Neural progenitor cell (in vitro differentiated cells): ENCODE results near the gene TBC1D4. TPM values are rescaled to one million over a fixed set of nuclear protein-coding genes. Genes with fewer than 3 reads are reported as not detected.

ENCODE experiments used
- DNase-seq: peaks from one replicate; pipeline ENCODE4 v3.0.0-alpha.2; 2016; ENCODE audit warnings: low spot score
- H2AFZ ChIP-seq: fragments of 200-600 bp; sonication (generic); replicated peaks from 2 replicates; pipeline ENCODE4 v1.6.1; 2016; ENCODE audit warnings: antibody characterized with exemption
- H3F3A ChIP-seq: fragments of 200-600 bp; sonication (generic); 2 replicates; pipeline ENCODE4 v1.6.1; 2016; ENCODE audit warnings: antibody characterized with exemption, low read depth
- H3K27ac ChIP-seq: fragments of 200-600 bp; sonication (generic); 2 replicates; pipeline ENCODE4 v1.5.1; 2016; ENCODE audit warnings: mild to moderate bottlenecking
- H3K27me3 ChIP-seq: fragments of 200-600 bp; sonication (generic); 2 replicates; pipeline ENCODE4 v1.6.1; 2016; ENCODE audit warnings: mild to moderate bottlenecking, moderate library complexity
- H3K36me3 ChIP-seq: fragments of 200-600 bp; sonication (generic); 2 replicates; pipeline ENCODE4 v1.5.1; 2016
- H3K4me1 ChIP-seq: fragments of 200-600 bp; sonication (generic); 2 replicates; pipeline ENCODE4 v1.6.1; 2016; ENCODE audit warnings: mixed run types
- H3K4me2 ChIP-seq: fragments of 200-600 bp; sonication (generic); 2 replicates; pipeline ENCODE4 v1.6.1; 2016
- H3K4me3 ChIP-seq: fragments of 200-600 bp; sonication (generic); 2 replicates; pipeline ENCODE4 v1.5.1; 2016
- H3K79me2 ChIP-seq: fragments of 200-600 bp; sonication (generic); 2 replicates; pipeline ENCODE4 v1.6.1; 2016; ENCODE audit warnings: low read depth
- H3K9ac ChIP-seq: fragments of 200-600 bp; sonication (generic); 2 replicates; pipeline ENCODE4 v1.6.1; 2016
- H3K9me3 ChIP-seq: fragments of 200-600 bp; sonication (generic); 2 replicates; pipeline ENCODE4 v1.5.1; 2016; ENCODE audit warnings: low read depth
- H4K20me1 ChIP-seq: fragments of 200-600 bp; sonication (generic); 2 replicates; pipeline ENCODE4 v1.6.1; 2016; ENCODE audit warnings: low read depth
- H3K27ac Mint-ChIP-seq: 3 replicates; pipeline ENCODE4 v1.8.0; 2021; ENCODE audit warnings: mixed read lengths
- H3K27me3 Mint-ChIP-seq: 2 replicates; pipeline ENCODE4 v1.8.0; 2022; ENCODE audit warnings: low read depth, mild to moderate bottlenecking, inconsistent platforms, moderate library complexity, mixed read lengths; ENCODE audit not compliant: insufficient read depth
- H3K36me3 Mint-ChIP-seq: 3 replicates; pipeline ENCODE4 v1.8.0; 2021; ENCODE audit warnings: mixed read lengths
- H3K4me1 Mint-ChIP-seq: 3 replicates; pipeline ENCODE4 v1.8.0; 2021; ENCODE audit warnings: mixed read lengths
- H3K4me3 Mint-ChIP-seq: 3 replicates; pipeline ENCODE4 v1.8.0; 2021; ENCODE audit warnings: mild to moderate bottlenecking, moderate library complexity, mixed read lengths
- H3K9me3 Mint-ChIP-seq: 3 replicates; pipeline ENCODE4 v1.8.0; 2020; ENCODE audit warnings: mixed read lengths
- CTCF ChIP-seq: fragments of 200-600 bp; sonication (generic); IDR thresholded peaks from 2 replicates; pipeline ENCODE4 v1.5.1; 2017; ENCODE audit warnings: antibody characterized with exemption, mild to moderate bottlenecking
- EZH2 ChIP-seq: fragments of 200-600 bp; sonication (generic); IDR thresholded peaks from 2 replicates; pipeline ENCODE4 v1.6.1; 2017; ENCODE audit warnings: antibody characterized with exemption, mild to moderate bottlenecking, moderate library complexity
- EZH2phosphoT487 ChIP-seq: fragments of 200-600 bp; sonication (generic); IDR thresholded peaks from 2 replicates; pipeline ENCODE4 v1.6.1; 2017; ENCODE audit warnings: antibody characterized with exemption
- total RNA-seq: library from RNA; depleted of rRNA; stranded (reverse); fragments of >200 nt; gene quantifications from 2 replicates; pipeline ENCODE4 v1.2.3, GENCODE V29; 2015; ENCODE audit warnings: low replicate concordance

Gene TBC1D4
- total RNA-seq, 1 donor from 2014 or later: 14.3 TPM

GRCh38 chr13:75443356-75443958 is 38.5 kb downstream of the TBC1D4 start:
- Histone ChIP-seq H4K20me1 (no peaks in the 10 kb centered on the region), H3K4me2 (no peak overlapping the region), H3K4me3 (no peak overlapping the region), H3K4me1 (no peaks in the 10 kb centered on the region), H3K9ac (no peak overlapping the region), H3F3A (no peaks in the 10 kb centered on the region), H3K9me3 (no peaks in the 10 kb centered on the region), H3K79me2 (no peaks in the 10 kb centered on the region), H3K27me3 (no peaks in the 10 kb centered on the region), H2AFZ (no peak overlapping the region), H3K27ac (no peak overlapping the region), H3K36me3 (no peaks in the 10 kb centered on the region)
- H3K27me3 Mint-ChIP-seq: no peaks in the 10 kb centered on the region
- TF ChIP-seq EZH2phosphoT487 (no peak), EZH2 (no peak), CTCF (no peak)
- H3K4me1 Mint-ChIP-seq: peaks cover 11% of the 10 kb centered on the region
- H3K27ac Mint-ChIP-seq: peak overlapping the region; percentile 19
- DNase-seq: no peak
- H3K9me3 Mint-ChIP-seq: no peaks in the 10 kb centered on the region
- no peaks in the 10 kb centered on the region for H3K36me3 Mint-ChIP-seq
- no peak overlapping the region for H3K4me3 Mint-ChIP-seq

GRCh38 chr13:75442736-75443234 is 39.2 kb downstream of the TBC1D4 start:
- no peak overlapping the region for H3K9ac ChIP-seq
- no peaks in the 10 kb centered on the region for H3K36me3 Mint-ChIP-seq
- H3K79me2 ChIP-seq: no peaks in the 10 kb centered on the region
- no peak overlapping the region for H3K27ac Mint-ChIP-seq
- H3K4me1 Mint-ChIP-seq: peaks cover 18% of the 10 kb centered on the region
- no peaks in the 10 kb centered on the region for H3F3A ChIP-seq
- H3K4me2 ChIP-seq: no peak overlapping the region
- no peaks in the 10 kb centered on the region for H3K27me3 ChIP-seq
- H4K20me1 ChIP-seq: peaks cover 2% of the 10 kb centered on the region
- no peak overlapping the region for H3K4me3 Mint-ChIP-seq
- no peak overlapping the region for H3K4me3 ChIP-seq
- H3K4me1 ChIP-seq: peaks cover 6% of the 10 kb centered on the region
- H3K9me3 ChIP-seq: no peaks in the 10 kb centered on the region
- no peak overlapping the region for H3K27ac ChIP-seq
- no peak for TF ChIP-seq EZH2
- no peak for TF ChIP-seq CTCF
- no peak for TF ChIP-seq EZH2phosphoT487
- DNase-seq: no peak
- H3K27me3 Mint-ChIP-seq: no peaks in the 10 kb centered on the region
- H3K9me3 Mint-ChIP-seq: no peaks in the 10 kb centered on the region
- no peaks in the 10 kb centered on the region for H3K36me3 ChIP-seq
- H2AFZ ChIP-seq: no peak overlapping the region

GRCh38 chr13:75440100-75440499 is 41.9 kb downstream of the TBC1D4 start:
- Histone ChIP-seq H3F3A (no peaks in the 10 kb centered on the region), H3K36me3 (no peaks in the 10 kb centered on the region), H3K9ac (no peak overlapping the region), H3K4me2 (no peak overlapping the region), H3K4me1 (peaks cover 17% of the 10 kb centered on the region), H3K27ac (no peak overlapping the region), H3K4me3 (no peak overlapping the region), H4K20me1 (peaks cover 3% of the 10 kb centered on the region), H3K79me2 (no peaks in the 10 kb centered on the region), H2AFZ (no peak overlapping the region), H3K27me3 (no peaks in the 10 kb centered on the region), H3K9me3 (no peaks in the 10 kb centered on the region)
- no peaks in the 10 kb centered on the region for H3K36me3 Mint-ChIP-seq
- peaks cover 29% of the 10 kb centered on the region for H3K4me1 Mint-ChIP-seq
- H3K27me3 Mint-ChIP-seq: no peaks in the 10 kb centered on the region
- peaks cover 3% of the 10 kb centered on the region for H3K9me3 Mint-ChIP-seq
- H3K4me3 Mint-ChIP-seq: no peak overlapping the region
- H3K27ac Mint-ChIP-seq: peak overlapping the region; percentile 6
- TF ChIP-seq EZH2: no peak
- TF ChIP-seq EZH2phosphoT487: no peak
- TF ChIP-seq CTCF: no peak
- no peak for DNase-seq
